Activated T-helper 1 cell treated with Interleukin-2 at 50 U/mL for 16 hours (primary cell): ENCODE measurements around the gene NECAB2.

Experiments used
- DNase-seq: peaks from one replicate; pipeline ENCODE4 v3.0.0-alpha.2; 2020; ENCODE audit warnings: low read depth

Gene NECAB2

DNA sequence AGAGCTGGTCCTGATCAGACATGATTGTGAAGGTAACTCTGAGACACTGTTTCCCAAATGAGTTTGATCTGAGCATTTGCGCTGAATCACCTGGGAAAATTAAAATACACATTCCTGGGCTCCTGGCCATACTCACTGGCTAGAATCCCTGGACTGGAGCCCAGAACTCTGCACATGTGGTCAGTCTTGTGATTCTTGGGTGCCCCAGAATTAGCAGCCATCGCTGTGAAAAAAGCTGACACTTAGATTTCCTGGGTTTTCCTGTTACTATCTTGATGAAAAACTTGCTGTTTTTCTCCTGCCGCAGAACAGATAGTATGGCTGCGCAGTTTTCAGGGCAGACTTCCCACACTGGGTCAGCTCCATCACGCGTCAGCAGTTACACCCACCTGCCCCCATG, 24.6 kb downstream of the NECAB2 start:
- DNase-seq, result no peak

DNA sequence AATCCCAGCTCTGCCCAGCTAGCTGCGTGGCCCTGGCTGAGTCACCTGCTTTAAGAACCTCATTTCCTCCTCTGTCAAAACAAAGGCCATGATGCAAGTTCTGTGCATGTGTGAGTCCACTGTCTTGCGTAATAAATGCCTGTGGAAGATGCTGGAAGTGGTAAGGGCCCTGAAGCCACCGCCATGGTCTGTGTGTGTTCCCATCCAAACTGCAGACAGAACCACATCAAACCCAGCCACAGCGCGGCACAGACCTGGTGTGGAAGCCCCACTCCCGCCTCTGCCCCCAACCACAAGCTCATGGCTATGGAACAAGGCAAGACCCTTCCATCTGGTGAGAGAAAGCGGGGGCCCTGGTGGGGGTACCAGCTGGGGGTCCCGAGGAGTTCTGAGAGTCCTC, 26.0 kb downstream of the NECAB2 start:
- no peak for DNase-seq

DNA sequence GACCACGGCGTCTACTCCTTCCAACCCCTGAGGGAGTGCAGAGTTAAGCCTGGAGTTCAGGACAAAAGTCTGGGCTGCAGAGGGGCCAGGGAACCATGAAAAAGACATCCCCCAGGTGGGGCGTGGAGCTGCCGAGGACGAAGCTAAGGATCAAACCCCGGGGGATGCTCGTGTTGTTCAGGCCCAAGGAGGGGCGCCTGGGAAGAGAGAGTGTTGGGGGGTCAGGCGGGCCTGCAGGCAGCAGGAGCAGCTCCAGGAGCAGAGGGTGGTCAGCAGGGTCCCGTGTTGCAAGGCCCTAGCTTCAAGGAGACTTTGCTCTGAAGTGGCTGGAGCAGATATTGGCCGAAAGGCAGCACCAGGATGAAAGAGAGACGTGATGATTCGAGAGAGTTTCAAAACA, 26.7 kb downstream of the NECAB2 start:
- DNase-seq, result no peak

DNA sequence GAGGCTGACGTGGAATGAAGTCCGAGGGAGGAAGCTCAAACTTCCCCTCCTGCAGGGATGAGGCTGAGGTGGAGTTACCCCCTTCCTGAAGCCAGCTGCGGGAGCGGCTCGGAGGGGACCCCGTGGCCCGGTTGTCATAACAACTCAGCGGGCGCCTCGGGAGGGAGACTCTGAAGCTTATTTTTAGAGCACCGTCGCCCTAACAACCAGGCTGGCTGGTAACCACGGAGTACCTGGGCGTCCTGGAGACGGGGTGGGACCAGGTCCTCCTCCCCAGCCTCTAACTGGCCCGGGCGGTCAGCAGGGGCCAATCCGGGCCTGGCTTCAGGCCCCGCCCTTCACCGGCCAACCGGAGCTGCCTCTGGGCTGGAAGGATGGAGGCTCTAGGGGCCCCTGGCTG, 27.7 kb downstream of the NECAB2 start:
- DNase-seq, result no peak

DNA sequence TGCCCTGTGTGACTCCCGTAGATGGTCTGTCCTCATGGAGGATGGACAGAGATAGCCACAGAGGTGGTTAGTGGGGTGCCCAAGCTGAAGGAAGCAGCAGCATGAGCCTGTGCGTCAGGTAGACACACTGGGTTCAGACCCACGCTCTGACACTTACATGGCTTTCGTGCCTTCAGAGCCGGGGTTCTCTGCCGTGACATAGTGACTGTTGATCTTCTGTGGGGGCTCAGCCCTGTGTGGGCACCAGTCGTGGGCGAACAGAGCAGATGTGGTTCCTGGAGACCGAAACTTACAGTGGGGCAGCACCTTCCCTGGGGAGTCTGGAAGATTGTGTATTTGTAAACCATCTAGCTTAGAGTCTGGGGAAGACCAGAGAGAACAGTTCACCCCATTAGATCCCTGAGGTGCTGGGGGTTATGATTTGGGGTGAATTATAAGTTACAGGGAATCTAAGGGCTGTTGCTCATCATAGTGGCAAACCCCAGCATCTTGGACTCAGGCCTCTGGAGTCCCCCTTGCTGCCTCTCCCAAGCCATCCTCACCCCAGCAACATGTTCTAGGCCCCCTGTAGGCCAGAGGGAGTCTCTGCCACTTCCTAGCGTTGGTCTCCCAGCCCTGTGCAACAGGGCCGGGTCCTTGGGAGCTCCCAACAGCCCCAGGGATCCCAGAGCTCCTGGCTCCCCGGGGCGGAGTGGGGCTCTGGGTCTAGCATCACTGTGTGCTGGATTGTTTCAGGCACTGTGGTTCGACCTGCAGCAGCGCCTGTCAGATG, 28.6 kb downstream of the NECAB2 start:
- no peak for DNase-seq

DNA sequence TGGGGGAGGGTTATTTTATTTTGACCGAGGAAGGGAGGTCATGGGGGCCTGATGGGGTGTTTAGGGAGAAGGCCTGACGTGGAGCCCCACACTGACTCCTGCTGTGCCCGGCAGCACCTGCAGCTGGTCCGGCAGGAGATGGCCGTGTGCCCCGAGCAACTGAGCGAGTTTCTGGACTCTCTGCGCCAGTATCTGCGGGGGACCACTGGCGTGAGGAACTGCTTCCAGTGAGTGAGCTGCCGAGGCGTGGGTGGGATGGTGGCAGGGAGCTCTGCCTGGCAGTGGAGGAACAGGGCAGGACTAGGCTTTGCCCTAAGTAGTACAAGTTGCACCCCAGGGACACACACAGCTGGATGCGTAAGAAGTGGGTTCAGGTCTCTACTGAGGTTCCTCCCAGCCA, 30.0 kb downstream of the NECAB2 start:
- no peak for DNase-seq

DNA sequence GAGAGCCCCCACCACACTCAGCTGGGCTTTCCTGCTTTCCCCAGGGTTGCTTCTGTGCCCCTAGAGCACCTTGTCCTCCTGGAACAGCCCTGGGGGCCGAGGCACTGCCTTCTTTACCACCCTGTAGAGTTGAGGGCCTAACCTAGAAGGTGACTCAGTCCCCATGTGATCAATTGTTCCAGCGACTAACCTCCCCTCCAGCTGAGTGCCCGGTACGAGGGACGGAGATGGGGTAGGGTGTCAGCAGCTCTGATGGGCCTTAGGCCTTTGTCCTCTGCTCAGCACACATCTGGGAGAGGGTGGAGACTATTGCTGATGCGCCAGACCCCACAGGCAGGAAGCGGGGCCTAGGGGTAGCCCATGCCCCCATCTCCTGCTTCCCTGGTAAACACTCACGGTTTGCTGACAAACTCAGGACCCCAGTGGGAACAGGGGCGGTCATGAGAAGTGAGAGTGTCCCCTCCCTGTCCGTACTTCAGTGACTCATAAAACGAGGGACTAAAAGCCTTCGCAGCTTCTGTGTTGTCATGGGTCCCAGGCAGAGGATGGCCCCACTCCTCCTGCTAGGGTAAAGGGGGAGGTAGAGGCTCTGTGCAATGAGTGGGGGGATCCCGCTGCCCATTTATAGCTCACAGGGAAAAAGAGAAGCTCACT, 33.1 kb downstream of the NECAB2 start:
- no peak for DNase-seq

DNA sequence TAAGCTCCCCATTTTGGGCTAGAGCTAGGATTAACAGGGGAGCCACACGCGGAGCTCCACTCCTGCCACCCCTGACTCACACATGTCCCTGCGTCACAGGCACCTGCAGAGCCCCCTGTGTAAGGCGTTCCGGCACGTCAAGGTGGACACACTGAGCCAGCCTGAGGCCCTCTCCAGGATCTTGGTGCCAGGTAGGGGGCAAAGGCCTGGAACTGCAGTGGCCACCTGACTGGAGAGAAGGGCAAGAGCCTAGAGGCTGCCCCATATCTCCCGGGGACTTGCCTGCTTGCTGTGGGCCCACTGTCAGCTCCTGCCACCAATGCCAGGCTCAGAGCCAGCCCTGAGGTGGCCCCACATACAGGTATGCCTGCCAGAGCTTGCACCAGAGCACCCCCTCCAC, 33.7 kb downstream of the NECAB2 start:
- DNase-seq, result no peak

DNA sequence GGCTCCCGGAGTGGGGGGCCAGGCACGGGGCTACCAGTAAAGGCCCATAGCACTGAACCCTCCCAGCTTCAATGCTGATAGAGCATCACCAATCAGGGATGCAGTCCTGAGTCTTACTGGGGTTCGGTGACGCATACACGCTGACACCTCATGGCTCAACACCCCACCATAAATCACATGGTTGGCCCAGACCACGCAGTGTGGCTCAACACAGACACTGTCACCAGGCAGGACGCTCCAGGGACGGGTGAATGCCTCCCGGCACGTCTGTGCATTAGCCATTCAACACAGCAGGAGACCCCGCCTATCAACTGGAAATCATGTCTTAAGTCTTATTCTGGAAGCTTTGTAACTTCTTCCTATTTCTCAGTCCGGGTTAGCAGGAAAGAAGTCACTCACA, 35.0 kb downstream of the NECAB2 start:
- no peak for DNase-seq

DNA sequence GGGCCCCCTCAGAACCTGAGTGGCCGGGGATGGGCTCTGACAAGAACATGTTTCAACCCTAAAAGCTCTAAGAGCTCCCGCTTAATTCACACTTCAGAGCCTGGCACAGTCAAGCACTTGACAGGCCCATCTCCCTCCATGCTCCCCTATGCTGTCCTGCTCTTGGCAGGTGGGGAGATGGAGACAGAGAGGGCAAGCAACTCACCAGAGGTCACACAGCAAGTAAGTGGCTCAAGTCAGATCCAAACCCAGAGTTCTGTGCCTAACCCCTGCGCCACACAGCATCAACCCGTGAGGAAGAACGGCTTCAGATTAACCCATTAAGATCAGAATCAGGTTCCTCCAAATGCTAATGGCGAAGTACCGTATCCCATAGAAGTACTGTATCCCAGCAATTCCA, 36.4 kb downstream of the NECAB2 start:
- no peak for DNase-seq

DNA sequence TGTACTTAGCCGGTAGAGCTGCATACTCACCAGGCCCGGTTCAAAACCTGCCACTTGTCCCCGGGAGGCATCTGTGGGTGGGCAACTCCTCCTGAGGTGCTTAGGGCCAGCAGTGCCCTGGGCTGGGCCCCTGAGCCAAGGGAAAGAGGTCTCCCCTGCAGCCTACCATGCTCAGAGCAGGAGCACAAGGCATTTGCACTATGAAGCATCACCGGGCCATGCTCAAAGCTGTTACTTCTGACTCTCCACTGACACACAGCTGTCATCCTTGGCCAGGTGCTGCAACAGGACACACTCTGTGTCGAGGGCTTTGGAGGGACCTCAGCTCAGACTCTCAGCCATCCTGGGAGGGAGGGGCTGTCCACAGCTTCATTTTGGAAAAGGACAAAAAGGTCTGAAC, 37.3 kb downstream of the NECAB2 start:
- no peak for DNase-seq

DNA sequence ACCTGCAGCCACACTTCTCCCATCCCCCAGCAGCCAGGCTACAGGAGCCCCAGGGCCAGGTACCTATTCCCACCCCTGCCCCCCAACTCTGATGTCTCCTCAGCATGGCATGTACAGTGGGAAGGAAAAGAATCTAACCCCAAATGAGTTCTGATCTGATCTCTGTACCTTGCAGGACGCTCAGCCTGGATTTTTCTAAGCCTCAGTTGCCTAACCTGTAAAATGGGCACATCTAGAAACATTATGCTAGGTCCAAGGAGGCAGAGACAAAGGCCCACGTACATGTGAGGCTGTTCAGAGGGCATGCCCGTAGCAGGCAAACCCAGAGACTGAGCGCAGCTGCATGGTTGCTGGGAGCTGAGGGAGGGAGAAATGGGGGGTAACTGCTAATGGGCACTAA, 39.5 kb downstream of the NECAB2 start:
- DNase-seq, result no peak

DNA sequence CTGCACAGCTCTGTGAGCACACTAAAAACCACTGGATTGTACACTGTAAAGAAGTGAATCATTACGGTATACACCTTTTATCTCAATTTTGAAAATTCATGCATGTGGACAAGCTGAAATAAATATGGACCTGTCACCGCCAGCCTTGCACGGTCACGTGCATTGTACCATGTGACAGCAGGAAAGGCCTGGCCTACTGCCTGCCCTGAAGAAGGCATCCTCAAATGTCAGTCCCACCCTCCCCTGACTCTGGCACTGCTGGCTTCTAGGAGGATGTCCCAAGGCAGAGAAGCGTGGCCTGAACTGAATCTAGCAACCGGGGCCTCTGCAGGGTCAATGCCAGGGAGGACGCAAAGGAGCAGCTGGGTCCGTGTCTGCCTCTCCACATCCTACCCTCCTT, 39.9 kb downstream of the NECAB2 start:
- no peak for DNase-seq

DNA sequence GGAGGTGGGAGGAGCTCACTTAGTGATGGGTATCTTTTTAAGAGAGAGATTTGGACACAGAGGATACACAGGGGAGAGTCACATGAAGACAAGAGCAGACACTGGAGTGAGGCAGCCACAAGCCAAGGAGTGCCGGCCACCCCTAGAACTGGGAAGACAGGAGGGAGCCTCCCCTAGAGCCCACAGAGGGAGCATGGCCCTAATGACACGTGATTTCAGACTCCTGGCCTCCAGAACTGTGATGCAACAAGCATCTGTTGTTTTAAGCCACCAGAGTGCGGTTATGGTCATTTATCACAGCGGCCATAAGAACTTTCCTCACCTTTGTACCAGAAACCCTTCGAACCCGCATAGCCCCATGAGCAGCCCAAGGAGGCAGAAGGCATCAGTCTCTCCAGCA, 41.2 kb downstream of the NECAB2 start:
- DNase-seq, result no peak

DNA sequence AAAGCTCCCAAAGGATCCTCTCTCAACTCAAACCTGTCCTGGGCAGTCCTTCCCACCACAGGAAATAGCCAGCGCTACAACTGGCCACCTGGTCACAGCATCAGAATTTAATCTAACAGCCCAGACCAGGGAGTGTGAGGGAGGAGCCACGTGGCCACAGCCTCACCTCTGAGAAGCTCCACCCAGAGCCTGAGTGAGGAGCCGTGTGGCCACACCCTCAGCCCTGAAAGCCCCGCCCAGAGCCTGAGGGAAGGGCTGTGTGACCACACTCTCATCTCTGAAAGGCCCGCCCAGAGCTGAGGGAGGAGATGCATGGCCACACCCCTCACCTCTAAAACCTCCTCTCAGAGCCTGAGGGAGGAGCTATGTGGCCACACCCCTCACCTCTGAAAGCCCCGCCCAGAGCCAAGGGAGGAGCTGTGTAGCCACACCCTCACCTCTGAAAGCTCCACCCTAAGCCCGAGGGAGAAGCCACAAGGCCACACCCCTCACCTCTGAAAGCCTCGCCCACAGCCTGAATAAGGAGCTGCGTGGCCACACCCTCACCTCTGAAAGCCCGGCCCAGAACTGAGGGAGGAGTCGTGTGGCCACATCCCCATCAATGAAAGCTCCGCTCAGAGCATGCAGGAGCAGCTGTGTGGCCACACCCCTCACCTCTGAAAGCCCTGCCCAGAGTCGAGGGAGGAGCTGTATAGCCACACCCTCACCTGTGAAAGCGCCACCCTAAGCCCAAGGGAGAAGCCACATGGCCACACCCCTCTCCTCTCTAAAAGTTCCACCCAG, 45.9 kb downstream of the NECAB2 start:
- peak; percentile 5 for DNase-seq

DNA sequence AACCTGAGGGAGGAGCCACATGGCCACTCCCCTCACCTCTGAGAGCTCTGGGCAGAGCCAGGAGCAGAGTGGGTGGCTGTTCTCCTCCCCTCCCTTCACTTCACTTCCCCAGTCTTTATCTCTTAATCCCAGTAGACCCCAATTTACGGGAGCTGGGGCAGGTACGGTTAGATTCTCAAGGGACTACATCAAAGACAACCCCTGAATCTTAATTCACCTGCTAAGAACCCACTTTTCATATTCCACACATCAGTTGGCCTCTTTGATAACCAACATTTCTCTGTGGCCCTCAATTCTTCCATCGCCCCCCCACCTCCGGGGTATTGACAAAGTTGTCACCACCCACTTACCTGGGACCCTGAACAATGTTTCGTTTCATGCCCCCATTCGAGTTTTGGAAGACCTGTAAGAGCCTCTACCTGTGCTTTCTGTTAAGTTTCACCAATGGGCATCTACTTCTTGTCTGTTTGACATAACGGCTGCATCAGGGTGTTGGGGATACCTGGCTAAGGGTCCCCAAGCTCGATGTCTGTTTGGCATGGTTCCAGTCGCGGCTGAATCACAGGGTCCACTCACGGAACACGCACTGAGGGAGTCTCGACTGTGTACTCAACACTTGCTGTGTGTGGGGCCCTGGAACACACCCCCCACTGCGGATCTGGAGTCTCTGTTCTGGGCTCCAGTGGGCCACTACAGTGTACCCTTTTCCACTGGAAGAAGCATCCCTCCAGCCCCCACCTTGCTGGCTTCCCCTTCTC, 46.7 kb downstream of the NECAB2 start:
- DNase-seq, result no peak

DNA sequence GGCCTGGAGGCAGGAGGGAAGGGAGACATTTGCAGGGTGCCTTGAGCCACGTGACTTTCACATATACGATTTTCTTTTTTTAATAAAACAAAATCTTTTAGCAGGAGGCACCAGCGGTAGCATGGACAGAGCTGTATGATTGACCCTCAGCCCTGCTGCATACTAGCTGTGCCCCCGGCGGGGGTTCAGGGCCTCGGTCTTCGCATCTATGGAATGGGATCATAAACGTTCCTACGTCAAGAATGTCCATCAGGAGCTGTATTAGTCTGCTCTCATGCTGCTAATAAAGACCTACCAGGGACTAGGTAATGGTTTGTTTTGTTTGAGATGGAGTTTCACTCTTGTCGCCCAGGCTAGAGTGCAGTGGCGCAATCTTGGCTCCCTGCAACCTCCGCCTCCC, 47.4 kb downstream of the NECAB2 start:
- no peak for DNase-seq

DNA sequence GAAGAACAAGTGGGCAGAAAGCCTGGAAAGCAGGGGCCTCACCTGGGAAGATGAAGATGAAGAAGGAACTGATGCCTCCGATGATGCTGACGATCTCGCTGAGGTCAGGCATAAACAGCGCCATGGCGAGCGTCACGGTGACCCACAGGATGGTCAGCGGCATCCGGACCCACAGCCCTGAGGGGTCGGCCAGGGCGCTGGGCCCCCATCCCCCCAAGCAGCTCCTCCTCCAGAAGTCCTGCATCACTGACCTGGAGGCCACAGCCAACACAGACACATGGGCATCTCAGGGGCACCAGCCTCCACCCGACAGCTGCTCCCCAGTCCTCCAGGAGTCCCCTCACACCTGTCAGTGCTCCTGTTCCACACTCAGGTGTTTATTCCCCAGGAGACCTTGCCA, 48.4 kb downstream of the NECAB2 start:
- DNase-seq, result no peak

DNA sequence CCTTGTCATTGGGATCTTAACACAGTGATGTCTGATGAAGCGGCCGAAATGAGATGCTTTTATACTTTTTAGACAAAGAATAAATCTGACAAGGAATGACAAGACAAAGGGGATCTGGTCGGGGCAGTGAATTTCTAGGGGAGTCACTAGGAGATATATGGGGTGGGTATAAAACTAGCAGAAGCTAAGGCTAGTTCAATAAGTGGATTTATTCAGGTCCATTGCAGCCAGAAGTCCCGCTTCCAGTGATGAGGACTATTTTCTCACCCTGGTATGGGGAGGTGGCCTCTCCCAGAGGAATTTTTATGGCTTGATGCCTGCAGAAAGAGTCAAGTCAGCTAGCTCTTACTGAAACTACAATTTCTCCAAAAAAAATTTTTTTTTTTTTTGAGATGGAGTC, 50.7 kb downstream of the NECAB2 start:
- no peak for DNase-seq

DNA sequence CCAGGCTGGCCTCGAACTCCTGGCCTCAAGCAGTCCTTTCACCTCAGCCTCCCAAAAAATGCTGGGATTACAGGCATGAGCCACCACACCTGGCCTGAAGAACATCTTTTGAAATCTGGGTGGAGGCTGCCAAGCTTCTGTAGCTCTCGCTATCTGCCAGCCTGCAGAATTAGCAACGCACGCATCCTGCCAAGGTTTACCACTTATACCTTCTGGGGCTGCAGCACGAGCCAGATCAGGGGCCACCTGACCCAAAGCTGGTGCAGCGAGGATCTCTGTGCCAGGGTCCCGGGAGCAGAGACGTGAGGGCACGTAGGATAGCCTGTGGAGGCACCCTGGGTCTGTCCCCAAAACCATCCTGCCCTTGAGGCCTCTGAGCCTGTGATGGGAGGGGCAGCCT, 52.3 kb downstream of the NECAB2 start:
- DNase-seq, result no peak

DNA sequence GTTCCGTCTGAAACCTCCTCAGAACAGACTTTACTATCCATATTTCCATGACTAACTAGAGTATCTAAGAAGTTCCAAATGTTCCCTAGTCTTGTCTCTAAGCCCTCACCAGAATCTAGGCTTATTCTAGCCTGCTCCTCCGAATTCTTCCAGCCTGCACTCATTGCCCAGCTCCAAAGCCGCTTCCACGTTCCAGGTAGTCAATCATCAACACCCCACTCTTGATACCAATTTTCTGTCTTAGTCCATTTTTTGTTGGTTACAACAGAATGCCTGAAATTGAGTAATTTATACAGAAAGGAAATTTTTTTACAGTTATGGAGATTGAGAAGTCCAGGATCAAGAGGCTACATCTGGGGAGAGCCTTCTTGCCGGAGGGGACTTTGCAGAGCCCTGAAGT, 53.4 kb downstream of the NECAB2 start:
- no peak for DNase-seq

DNA sequence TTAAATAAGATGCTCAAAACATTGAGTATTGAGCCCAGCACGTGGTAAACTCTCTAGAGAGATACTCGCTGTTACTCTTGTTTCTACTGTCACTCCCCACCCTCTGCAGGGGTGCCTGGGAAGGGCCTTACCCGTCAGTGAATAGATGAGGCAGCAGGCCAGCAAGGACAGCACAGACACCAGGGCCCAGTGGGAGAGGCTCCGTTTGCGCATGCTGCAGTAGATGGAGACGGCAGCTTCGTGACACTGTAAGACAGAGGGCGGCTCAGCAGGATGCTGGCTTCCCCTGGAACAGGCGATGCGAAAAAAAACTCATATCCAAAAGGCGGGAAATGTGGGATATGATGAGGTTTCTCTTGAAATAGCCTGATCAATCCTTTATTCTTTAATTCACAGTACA, 54.6 kb downstream of the NECAB2 start:
- DNase-seq, result no peak

DNA sequence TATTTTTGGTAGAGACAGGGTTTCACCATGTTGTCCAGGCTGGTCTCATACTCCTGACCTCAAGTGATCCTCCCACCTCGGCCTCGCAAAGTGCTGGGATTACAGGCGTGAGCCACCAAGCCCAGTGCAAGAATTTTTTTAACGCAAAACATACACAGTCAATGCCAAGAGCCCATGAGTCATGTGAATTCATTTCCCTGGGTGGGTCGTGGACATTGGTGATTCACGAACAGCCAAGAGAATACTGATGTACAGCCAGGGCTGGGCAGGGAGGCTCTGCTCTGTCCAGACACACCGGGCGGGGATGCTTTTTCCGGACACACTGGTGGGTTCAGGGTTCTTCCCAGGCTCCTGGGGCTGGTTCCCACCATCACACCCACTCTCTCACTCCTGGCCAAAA, 56.8 kb downstream of the NECAB2 start:
- no peak for DNase-seq
